Fibroblast of the conjunctiva (primary cell): ENCODE data around the gene RPS6KL1.
"Not testable (repeated sequence)": the region's sequence is repeated elsewhere in the genome, so short reads cannot be mapped to it uniquely, and the experiment has no call there.

Source experiments
- DNase-seq: peaks from one replicate; pipeline ENCODE4 v3.0.0-alpha.2; 2010; ENCODE audit warnings: low read depth

Gene RPS6KL1

GRCh38 chr14:74936151-74936550 is 13.1 kb upstream of the RPS6KL1 start:
- no peak for DNase-seq

- no peak for DNase-seq
These were observed 12.3 kb upstream of the RPS6KL1 start for GRCh38 chr14:74935360-74935680.

- no peak for DNase-seq
These were observed 11.7 kb upstream of the RPS6KL1 start for GRCh38 chr14:74934476-74935359.

GRCh38 chr14:74934041-74934440 is 11.0 kb upstream of the RPS6KL1 start:
- DNase-seq: no peak

- DNase-seq: not testable (repeated sequence)
These were observed 9.9 kb upstream of the RPS6KL1 start for GRCh38 chr14:74932936-74933335.

GRCh38 chr14:74932401-74932901 is 9.4 kb upstream of the RPS6KL1 start:
- peak; percentile 27 for DNase-seq

GRCh38 chr14:74931744-74932143 is 8.7 kb upstream of the RPS6KL1 start:
- DNase-seq: not testable (repeated sequence)

GRCh38 chr14:74929242-74929641 is 6.2 kb upstream of the RPS6KL1 start:
- no peak for DNase-seq

GRCh38 chr14:74927225-74927624 is 4.2 kb upstream of the RPS6KL1 start:
- DNase-seq: no peak

- no peak for DNase-seq
These were observed 1.0 kb upstream of the RPS6KL1 start for GRCh38 chr14:74924061-74924460.

GRCh38 chr14:74921987-74922751 is 891 bp downstream of the RPS6KL1 start:
- DNase-seq: no peak

- no peak for DNase-seq
These were observed 1.9 kb downstream of the RPS6KL1 start for GRCh38 chr14:74921053-74921620.

- DNase-seq: no peak
These were observed 2.8 kb downstream of the RPS6KL1 start for GRCh38 chr14:74920281-74920680.

- no peak for DNase-seq
These were observed 3.5 kb downstream of the RPS6KL1 start for GRCh38 chr14:74919421-74920165.

GRCh38 chr14:74918380-74918779 is 4.7 kb downstream of the RPS6KL1 start:
- no peak for DNase-seq

GRCh38 chr14:74917646-74918081 is 5.4 kb downstream of the RPS6KL1 start:
- no peak for DNase-seq

GRCh38 chr14:74917178-74917543 is 5.9 kb downstream of the RPS6KL1 start:
- DNase-seq: no peak

GRCh38 chr14:74915826-74916225 is 7.2 kb downstream of the RPS6KL1 start:
- no peak for DNase-seq

- DNase-seq: no peak
These were observed 7.6 kb downstream of the RPS6KL1 start for GRCh38 chr14:74915426-74915825.

- peak; percentile 66 for DNase-seq
These were observed 9.0 kb downstream of the RPS6KL1 start for GRCh38 chr14:74913986-74914573.

- DNase-seq: no peak
These were observed 9.6 kb downstream of the RPS6KL1 start for GRCh38 chr14:74913393-74913910.
